IPS-18c (cell line): ENCODE data around the gene ADAMTSL3.
"Not testable (repeated sequence)": the region's sequence is repeated elsewhere in the genome, so short reads cannot be mapped to it uniquely, and the experiment has no call there.

Source experiments
- H3K4me3 ChIP-seq: 2 replicates; pipeline ENCODE4 v1.7.0; 2013; ENCODE audit warnings: low read depth, mild to moderate bottlenecking, low read length, moderate library complexity; ENCODE audit not compliant: insufficient read depth
- H3K9me3 ChIP-seq: one replicate; pipeline ENCODE4 v1.6.1; 2013; ENCODE audit warnings: mild to moderate bottlenecking, low read length, moderate library complexity; ENCODE audit not compliant: control insufficient read depth, insufficient read depth

The ADAMTSL3 gene

GRCh38 chr15:84023636-84024035 lies 369.7 kb downstream of the ADAMTSL3 start:
- no peak overlapping the region for H3K4me3 ChIP-seq

GRCh38 chr15:84033793-84034553 lies 380.1 kb downstream of the ADAMTSL3 start:
- no peaks in the 10 kb centered on the region for H3K9me3 ChIP-seq

More at GRCh38 chr15:84023636-84024035, 369.7 kb downstream of the ADAMTSL3 start:
- no peaks in the 10 kb centered on the region for H3K9me3 ChIP-seq

DNA sequence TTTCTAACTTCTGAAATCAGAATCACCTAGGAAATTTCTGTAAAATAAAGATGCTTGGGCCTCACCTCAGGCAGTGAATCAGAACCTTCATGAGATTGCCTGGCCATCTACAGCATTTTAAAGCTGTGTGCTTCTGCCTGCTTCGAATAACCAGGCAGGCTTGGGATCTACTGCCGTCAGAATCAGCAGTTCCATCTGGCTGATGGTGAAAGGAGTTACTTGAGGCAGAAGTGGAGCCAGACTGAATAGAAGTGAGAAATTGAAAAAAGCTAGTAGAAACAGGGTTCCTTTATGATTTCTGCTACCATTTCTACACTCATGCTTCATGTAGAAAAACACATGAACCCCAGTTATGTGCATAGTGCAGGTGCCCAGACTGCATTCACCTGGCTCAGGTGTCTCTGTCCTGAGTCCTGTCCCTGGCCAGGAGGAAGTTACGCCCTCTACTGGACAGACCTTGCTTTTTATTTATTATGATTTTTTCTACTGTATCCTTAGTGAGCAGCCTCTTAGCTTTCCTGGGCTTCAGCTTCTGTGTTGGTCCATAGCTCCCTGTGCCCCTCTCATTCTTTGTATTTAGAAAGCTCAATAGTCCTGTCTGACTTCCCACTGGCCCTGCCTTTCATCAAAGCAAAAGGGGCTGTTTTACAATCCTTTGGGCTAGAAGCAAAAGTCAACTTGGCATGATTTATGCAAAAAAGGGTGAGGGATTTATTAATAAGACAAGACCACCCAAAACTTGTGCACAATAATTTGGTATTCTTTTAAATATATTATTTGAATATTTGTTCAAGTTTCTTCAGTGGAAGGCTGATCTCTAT lies 380.9 kb downstream of the ADAMTSL3 start:
- H3K9me3 ChIP-seq = no peaks in the 10 kb centered on the region
- H3K4me3 ChIP-seq = no peak overlapping the region

More at GRCh38 chr15:84033793-84034553, 380.1 kb downstream of the ADAMTSL3 start:
- H3K4me3 ChIP-seq = no peak overlapping the region

- Histone ChIP-seq H3K9me3 (no peaks in the 10 kb centered on the region), H3K4me3 (no peak overlapping the region)
Measured at GRCh38 chr15:84035399-84035766, 381.5 kb downstream of the ADAMTSL3 start.

DNA sequence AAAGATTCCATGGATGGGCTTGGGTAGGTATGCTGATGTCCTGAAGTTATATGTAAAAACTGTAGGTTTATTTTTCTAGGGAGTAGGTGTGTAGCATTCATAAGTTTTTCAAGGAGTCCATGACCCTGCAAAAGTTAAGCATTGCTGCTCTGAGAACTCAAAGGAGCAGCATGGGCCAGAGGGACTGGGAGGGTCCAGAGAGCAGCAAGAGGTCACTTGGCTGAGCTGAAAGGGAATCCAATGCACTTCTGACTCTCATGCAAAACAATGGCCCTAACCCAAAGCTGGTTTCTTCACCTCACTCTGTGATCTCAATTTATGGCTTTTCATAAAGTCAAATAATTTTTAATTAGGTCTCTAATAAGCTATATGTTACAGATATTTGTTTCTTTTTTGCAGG lies 383.4 kb downstream of the ADAMTSL3 start:
- Histone ChIP-seq H3K9me3 (no peaks in the 10 kb centered on the region), H3K4me3 (no peak overlapping the region)

GRCh38 chr15:84042434-84043056 lies 388.6 kb downstream of the ADAMTSL3 start:
- peak overlapping the region; percentile 36 for H3K4me3 ChIP-seq
- H3K9me3 ChIP-seq = not testable (repeated sequence)

GRCh38 chr15:84046064-84046637 lies 392.2 kb downstream of the ADAMTSL3 start:
- Histone ChIP-seq H3K9me3 (no peaks in the 10 kb centered on the region), H3K4me3 (no peak overlapping the region)

- H3K4me3 ChIP-seq, H3K9me3 ChIP-seq: not testable (repeated sequence)
Measured at GRCh38 chr15:84049480-84049879, 395.6 kb downstream of the ADAMTSL3 start.

- Histone ChIP-seq H3K4me3 (no peak overlapping the region), H3K9me3 (no peaks in the 10 kb centered on the region)
Measured at GRCh38 chr15:84050076-84050475, 396.2 kb downstream of the ADAMTSL3 start.

DNA sequence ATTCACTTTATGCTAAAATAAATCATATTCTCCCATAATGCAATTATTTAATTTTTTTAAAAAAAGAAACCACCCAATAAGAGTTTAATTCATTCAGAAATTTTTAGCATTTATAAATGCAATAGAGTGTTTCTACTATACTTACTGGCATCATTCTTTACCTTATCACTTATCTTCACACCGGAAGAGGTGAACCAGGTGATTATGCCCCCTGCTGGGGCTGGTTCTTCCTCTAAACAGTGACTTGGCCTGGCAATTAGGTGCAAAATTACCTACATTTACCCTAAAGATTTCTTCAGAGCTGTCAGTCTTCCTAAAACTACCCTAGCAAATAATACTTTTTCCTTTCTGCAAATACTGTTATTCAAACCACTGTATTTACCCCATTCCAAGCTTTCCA lies 397.2 kb downstream of the ADAMTSL3 start:
- H3K9me3 ChIP-seq, H3K4me3 ChIP-seq: not testable (repeated sequence)

DNA sequence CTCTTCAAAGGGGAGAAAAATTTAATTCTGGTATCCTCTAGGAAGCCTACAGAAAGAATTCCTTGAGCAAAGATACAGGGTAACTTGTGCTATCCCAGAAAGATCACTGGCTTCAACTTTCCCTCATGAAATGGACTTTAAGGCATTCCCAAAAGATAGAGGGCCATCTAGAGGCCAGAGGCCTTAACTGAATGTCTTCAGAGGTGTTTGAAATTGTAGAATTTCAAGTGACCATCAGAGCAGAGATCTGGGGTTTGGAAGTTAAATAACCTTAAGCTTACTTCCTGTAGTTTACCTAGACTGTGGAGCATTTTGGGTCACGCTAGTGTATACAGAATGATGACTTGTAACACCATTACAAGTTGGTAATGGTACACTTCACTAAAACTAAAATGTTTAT lies 400.6 kb downstream of the ADAMTSL3 start:
- H3K9me3 ChIP-seq, H3K4me3 ChIP-seq: not testable (repeated sequence)

DNA sequence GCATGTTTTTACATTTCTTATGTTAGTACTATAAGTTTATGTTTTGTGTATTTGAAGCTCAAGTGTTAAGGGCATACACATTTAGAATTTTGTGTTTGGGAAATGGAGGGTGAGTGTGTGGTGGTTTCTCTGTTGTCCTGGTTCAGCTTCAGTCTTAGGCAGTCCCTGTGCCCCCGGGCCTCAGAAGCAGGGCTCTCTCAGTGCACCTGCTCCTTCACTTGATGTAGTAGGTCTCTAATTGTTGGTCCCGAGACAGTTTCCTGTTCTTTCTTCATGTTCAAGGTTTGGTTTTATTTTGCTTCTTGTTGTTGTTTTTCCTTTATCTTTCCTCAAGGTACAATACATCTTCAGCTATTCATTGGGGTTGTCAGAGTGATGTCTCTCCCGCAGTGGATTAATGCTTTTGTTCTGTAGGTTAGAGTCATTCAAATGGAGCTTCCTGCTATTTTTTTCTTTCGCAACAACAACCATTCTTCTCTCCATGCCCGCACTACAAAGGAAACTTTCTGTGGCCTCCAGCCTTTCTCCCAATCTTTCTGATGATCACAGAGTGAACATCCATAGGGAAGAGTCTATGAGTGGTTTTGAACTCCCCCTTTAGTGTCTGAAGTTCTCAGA lies 403.9 kb downstream of the ADAMTSL3 start:
- H3K9me3 ChIP-seq = no peaks in the 10 kb centered on the region
- H3K4me3 ChIP-seq = no peak overlapping the region

GRCh38 chr15:84063674-84064073 lies 409.8 kb downstream of the ADAMTSL3 start:
- H3K4me3 ChIP-seq, H3K9me3 ChIP-seq: not testable (repeated sequence)

DNA sequence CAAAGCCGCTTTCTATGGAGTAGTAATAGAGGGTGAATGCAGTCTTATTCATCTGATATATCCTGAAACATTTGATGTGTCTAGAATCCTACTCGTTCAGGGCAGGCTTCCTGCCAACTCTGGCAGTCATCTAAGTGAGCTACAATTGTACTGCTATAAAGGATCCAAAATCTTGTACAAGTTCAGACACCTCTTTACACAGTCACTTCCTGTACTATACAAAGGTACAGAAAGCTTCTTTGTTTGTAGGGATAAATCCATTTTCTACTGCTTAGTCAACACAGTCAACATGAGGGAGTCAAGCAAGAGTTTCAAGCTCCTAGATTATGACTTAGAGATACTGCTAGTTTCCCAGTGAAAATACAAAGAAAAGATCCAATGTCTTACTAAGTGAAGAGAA lies 414.8 kb downstream of the ADAMTSL3 start:
- H3K9me3 ChIP-seq, H3K4me3 ChIP-seq: not testable (repeated sequence)

GRCh38 chr15:84078038-84078437 lies 424.1 kb downstream of the ADAMTSL3 start:
- not testable (repeated sequence) for H3K4me3 ChIP-seq, H3K9me3 ChIP-seq

- H3K9me3 ChIP-seq = not testable (repeated sequence)
- H3K4me3 ChIP-seq = peak overlapping the region; percentile 73; the same call in 1 of the 2 replicates
Measured at GRCh38 chr15:84079325-84079884, 425.5 kb downstream of the ADAMTSL3 start.
